ENCODE measurements around the gene MPL.

DNA sequence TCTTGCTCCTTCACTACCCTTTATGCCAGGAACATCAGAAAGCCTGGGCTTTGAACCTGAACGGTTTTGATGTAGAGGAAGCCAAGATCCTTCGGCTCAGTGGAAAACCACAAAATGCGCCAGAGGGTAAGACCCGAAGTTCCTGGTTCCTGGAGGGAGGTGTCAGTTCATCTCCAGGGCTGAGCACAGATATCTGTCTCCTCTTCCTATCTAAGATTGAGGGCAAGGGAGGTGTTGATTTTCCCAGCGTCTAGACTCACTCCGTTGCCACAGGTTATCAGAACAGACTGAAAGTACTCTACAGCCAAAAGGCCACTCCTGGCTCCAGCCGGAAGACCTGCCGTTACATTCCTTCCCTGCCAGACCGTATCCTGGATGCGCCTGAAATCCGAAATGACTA, 22.1 kb downstream of the MPL start:
- TF ChIP-seq, protein P1, sequence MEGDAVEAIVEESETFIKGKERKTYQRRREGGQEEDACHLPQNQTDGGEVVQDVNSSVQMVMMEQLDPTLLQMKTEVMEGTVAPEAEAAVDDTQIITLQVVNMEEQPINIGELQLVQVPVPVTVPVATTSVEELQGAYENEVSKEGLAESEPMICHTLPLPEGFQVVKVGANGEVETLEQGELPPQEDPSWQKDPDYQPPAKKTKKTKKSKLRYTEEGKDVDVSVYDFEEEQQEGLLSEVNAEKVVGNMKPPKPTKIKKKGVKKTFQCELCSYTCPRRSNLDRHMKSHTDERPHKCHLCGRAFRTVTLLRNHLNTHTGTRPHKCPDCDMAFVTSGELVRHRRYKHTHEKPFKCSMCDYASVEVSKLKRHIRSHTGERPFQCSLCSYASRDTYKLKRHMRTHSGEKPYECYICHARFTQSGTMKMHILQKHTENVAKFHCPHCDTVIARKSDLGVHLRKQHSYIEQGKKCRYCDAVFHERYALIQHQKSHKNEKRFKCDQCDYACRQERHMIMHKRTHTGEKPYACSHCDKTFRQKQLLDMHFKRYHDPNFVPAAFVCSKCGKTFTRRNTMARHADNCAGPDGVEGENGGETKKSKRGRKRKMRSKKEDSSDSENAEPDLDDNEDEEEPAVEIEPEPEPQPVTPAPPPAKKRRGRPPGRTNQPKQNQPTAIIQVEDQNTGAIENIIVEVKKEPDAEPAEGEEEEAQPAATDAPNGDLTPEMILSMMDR (conservative IDR thresholded peaks at IDR 0.05 in 1 of 2, IDR thresholded peaks at IDR 0.05 in 1 of 2; ENCODE audit: extremely low read depth in 1 of 2, insufficient read depth in 1 of 2, low read depth in 1 of 2, low read length in 2 of 2), result no peak
- no peak for TF ChIP-seq EZH2 (IDR thresholded peaks at IDR 0.05; ENCODE audit: borderline replicate concordance, low read length)

Data from mammary epithelial cell (primary cell).